Lower lobe of right lung (tissue), 2 donors: ENCODE data around the gene KCNIP1. TPM values are rescaled to one million over a fixed set of nuclear protein-coding genes. Genes with fewer than 3 reads are reported as not detected.

Experiments used
- ATAC-seq, 2 donors: fragments of 200-7000 bp; cut with Tn5 transposase; one replicate each; pipeline ENCODE4 v1.9.1; 2020 to 2022; ENCODE audit warnings: mild to moderate bottlenecking in 2 of 2, moderate library complexity in 2 of 2
- DNase-seq: peaks from one replicate; pipeline ENCODE4 v3.0.0-alpha.2; 2020
- H3K27ac ChIP-seq: fragments of 200-600 bp; one replicate; pipeline ENCODE4 v1.8.0; 2022
- H3K27me3 ChIP-seq: fragments of 200-600 bp; one replicate; pipeline ENCODE4 v1.8.0; 2022; ENCODE audit warnings: low read depth
- H3K36me3 ChIP-seq: fragments of 200-600 bp; one replicate; pipeline ENCODE4 v1.8.0; 2022; ENCODE audit warnings: mild to moderate bottlenecking
- H3K4me1 ChIP-seq: fragments of 200-600 bp; one replicate; pipeline ENCODE4 v1.8.0; 2022
- H3K4me3 ChIP-seq: fragments of 200-600 bp; one replicate; pipeline ENCODE4 v1.8.0; 2022; ENCODE audit warnings: mild to moderate bottlenecking
- H3K9me3 ChIP-seq: fragments of 200-600 bp; one replicate; pipeline ENCODE4 v1.8.0; 2022
- intact Hi-C: fragments of 100-400 bp; cut with DNase I; formaldehyde crosslinking; loops from one replicate; pipeline ENCODE4 v1.11.0; 2022
- long read RNA-seq: library from polyadenylated mRNA; unstranded; transcript quantifications from one replicate; pipeline ENCODE4 v2.0.0, GENCODE V29; 2021
- total RNA-seq: library from RNA; stranded (reverse); fragmentation: NEBNext Ultra II Directional; extraction: Animal tissue kit (Norgen Biotek cat#: 25700); gene quantifications from one replicate; pipeline ENCODE4 v1.2.1, GENCODE V29; 2021
- TF ChIP-seq, protein P1 (sequence below): fragments of 200-600 bp; IDR thresholded peaks from one replicate; pipeline ENCODE4 v1.8.0; 2022; ENCODE audit warnings: antibody characterized with exemption, mild to moderate bottlenecking
- donor health status: DM: no; HTN: yes; CAD: no; lungs with severe emphysema.

Gene KCNIP1
- total RNA-seq: 1.7 TPM
- long read RNA-seq, partial matches to known transcripts: 0 of 11 reads
- long read RNA-seq, other reads (novel, unspliced or antisense): 11 of 11 reads

DNA sequence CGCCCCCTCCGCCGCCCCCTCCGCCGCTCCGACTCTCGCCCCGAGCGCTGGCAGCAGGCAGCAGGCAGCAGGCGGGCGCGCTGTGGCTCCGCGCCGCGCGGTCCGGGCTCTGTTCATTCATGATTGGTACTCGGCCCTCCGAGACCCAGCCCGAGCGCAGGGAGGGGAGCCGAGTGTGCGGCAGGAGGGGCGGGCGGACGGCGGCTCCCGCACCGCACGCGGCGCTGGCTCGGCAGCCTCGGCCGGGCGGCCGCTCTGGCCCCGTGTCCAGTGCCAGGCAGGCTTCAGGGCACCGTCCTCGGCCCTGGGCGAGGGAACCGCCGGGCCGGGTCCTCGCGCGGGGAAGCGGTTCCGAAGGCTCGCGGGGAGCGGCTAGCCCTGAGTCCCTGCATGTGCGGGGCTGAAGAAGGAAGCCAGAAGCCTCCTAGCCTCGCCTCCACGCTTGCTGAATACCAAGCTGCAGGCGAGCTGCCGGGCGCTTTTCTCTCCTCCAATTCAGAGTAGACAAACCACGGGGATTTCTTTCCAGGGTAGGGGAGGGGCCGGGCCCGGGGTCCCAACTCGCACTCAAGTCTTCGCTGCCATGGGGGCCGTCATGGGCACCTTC lies at the start of gene KCNIP1:
Gene KCNIP1 (plus strand): TSS at position 31 of the 607 bp plus-strand sequence.
- H3K4me3 ChIP-seq: peak within 1 kb of the TSS; percentile 33
- TF ChIP-seq, protein P1, sequence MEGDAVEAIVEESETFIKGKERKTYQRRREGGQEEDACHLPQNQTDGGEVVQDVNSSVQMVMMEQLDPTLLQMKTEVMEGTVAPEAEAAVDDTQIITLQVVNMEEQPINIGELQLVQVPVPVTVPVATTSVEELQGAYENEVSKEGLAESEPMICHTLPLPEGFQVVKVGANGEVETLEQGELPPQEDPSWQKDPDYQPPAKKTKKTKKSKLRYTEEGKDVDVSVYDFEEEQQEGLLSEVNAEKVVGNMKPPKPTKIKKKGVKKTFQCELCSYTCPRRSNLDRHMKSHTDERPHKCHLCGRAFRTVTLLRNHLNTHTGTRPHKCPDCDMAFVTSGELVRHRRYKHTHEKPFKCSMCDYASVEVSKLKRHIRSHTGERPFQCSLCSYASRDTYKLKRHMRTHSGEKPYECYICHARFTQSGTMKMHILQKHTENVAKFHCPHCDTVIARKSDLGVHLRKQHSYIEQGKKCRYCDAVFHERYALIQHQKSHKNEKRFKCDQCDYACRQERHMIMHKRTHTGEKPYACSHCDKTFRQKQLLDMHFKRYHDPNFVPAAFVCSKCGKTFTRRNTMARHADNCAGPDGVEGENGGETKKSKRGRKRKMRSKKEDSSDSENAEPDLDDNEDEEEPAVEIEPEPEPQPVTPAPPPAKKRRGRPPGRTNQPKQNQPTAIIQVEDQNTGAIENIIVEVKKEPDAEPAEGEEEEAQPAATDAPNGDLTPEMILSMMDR: no peak

DNA sequence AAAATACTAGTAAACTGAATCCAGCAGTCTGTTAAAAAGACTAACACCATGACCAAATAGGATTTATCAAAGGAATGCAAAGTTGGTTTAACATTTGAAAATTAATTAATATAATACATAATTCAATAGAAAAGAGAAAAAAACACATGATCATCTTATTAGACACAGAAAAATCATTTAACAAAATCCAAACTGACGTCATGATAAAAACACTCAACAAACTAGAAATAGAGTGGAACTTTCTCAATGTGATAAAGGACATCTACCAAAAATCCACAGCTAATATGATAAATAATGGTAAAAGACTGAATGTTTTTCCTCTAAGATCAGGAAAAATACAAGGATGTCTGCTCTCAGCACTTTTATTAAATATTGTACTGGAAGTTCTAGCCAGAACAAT lies 40.4 kb upstream of the KCNIP1 start:
- Histone ChIP-seq H3K27ac (no peak overlapping the region), H3K9me3 (peaks cover 8% of the 10 kb centered on the region), H3K27me3 (no peaks in the 10 kb centered on the region), H3K4me1 (no peaks in the 10 kb centered on the region), H3K4me3 (no peak overlapping the region), H3K36me3 (no peaks in the 10 kb centered on the region)
- DNase-seq (no peak), ATAC-seq (no peak)
- intact Hi-C loops: no loop called here
- TF ChIP-seq, protein P1: no peak

More for the DNA sequence above, at the start of gene KCNIP1:
- Histone ChIP-seq H3K36me3 (no peaks in the 10 kb centered on the region), H3K4me1 (no peaks in the 10 kb centered on the region), H3K27ac (no peak within 1 kb of the TSS), H3K9me3 (no peaks in the 10 kb centered on the region), H3K27me3 (peaks cover 39% of the 10 kb centered on the region)
- intact Hi-C loops: no loop called here
- ATAC-seq (peak; percentile 45 to 55), DNase-seq (no peak)

DNA sequence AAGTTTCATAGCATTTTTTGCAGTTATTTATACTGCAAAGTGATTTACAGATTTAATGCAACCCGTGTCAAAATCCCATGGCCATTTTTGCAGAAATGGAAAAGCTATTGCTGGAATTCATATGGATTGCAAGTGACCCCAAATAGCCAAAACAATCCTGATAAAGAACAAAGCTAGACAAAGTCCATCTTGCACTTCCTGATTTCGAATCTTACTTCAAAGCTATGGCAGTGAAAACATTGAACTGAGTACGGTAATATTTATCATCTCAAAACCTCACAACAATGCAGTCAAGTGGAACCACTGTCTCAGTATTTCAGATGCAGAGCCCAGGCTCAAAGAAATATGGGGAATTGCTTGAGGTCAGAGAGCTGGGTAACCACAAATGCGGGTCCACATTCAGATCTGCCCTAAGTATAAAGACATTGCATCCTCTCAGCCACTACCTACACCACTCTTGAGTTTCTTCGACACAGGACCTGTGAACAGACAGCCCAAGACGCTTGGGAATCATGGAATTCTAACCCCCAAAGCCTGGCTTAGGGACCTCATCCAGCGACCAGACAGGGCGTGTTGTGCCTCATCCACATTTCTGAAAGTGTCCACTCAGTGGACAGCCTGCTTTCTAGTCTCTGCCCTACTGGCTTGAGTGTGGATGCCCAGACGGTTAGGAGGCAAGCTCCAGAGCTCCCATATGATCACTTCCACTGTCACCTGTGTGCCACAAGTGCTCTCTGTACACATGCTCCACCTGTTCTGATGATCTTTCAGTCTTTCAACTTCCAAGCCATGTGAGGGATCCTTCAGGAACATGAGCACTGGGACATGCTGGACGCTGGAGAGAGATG lies 39.3 kb upstream of the KCNIP1 start:
- no peak overlapping the region for H3K27ac ChIP-seq
- TF ChIP-seq, protein P1: no peak
- H3K4me1 ChIP-seq: no peaks in the 10 kb centered on the region

DNA sequence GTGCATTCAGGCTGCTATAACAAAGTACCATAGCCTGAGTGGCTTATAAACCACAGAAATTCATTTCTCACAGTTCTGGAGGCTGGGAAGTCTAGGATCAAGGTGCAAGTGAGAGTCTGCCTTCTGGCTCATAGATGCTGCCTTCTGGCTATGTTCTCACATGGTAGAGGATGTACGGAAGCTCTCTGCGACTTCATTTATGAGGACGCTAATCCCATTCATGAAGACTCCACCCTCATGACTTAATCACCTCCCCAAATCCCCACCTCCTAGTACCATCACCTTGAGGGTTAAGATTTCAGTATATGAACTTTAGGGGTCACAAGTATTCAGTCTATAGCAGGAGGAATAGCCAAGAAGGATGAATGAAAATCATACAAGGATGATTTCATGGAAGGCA lies 37.3 kb upstream of the KCNIP1 start:
- Histone ChIP-seq H3K9me3 (no peaks in the 10 kb centered on the region), H3K4me3 (no peak overlapping the region), H3K36me3 (no peaks in the 10 kb centered on the region), H3K27me3 (no peaks in the 10 kb centered on the region), H3K4me1 (no peaks in the 10 kb centered on the region), H3K27ac (no peak overlapping the region)
- ATAC-seq (no peak), DNase-seq (no peak)
- intact Hi-C loops: no loop called here
- TF ChIP-seq, protein P1: no peak

More for the DNA sequence above, 39.3 kb upstream of the KCNIP1 start:
- no peak for DNase-seq
- Histone ChIP-seq H3K36me3 (no peaks in the 10 kb centered on the region), H3K27me3 (no peaks in the 10 kb centered on the region), H3K4me3 (no peak overlapping the region), H3K9me3 (peaks cover 8% of the 10 kb centered on the region)
- no peak for ATAC-seq
- intact Hi-C loops: no loop called here

DNA sequence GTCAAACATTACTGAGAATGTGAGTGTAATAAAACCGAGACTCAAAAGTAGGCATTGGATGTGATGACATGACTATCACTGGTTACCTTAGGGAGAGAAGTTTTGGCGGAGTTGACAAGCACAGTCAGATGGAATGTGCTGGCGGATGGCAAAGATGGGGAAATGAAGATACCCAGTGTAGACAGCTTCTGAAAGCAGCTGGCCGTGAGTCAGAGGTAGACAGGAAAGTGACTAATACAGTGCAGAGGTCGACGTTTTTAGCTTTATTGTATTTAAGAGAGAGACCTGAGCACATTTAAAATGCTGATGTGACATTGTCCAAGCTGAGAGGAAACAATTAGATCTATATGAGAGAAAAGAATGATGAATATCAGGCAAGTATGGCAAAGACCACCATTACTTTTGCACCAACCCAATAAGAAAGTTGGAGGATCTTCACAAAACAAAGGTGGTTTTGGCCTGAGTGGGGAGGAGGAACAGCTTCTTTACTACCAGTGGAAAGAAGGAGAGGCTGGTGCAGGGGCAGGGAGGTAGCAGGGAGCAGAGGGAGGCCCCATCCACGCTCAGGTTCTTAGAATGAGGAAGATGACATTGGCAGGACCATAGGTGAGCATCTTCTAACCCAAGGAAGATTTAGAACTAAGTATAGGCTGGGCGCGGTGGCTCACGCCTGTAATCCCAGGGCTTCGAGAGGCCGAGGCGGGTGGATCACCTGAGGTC lies 36.7 kb upstream of the KCNIP1 start:
- DNase-seq (no peak), ATAC-seq (peak; percentile 61 to 76)
- TF ChIP-seq, protein P1: no peak
- Histone ChIP-seq H3K27me3 (no peaks in the 10 kb centered on the region), H3K36me3 (no peaks in the 10 kb centered on the region), H3K9me3 (no peaks in the 10 kb centered on the region), H3K4me1 (no peaks in the 10 kb centered on the region), H3K27ac (no peak overlapping the region), H3K4me3 (no peak overlapping the region)
- intact Hi-C loops: no loop called here
